ENCODE results near the gene GABRA4.

The GABRA4 gene

GRCh38 chr4:46979283-46979682 lies 14.1 kb downstream of the GABRA4 start:
- DNase-seq (ENCODE audit: low spot score), result no peak

- no peak for DNase-seq (ENCODE audit: low spot score)
These were observed 16.1 kb downstream of the GABRA4 start for GRCh38 chr4:46977245-46977644.

GRCh38 chr4:46975812-46976553 lies 17.4 kb downstream of the GABRA4 start:
- no peak for DNase-seq (ENCODE audit: low spot score)

DNA sequence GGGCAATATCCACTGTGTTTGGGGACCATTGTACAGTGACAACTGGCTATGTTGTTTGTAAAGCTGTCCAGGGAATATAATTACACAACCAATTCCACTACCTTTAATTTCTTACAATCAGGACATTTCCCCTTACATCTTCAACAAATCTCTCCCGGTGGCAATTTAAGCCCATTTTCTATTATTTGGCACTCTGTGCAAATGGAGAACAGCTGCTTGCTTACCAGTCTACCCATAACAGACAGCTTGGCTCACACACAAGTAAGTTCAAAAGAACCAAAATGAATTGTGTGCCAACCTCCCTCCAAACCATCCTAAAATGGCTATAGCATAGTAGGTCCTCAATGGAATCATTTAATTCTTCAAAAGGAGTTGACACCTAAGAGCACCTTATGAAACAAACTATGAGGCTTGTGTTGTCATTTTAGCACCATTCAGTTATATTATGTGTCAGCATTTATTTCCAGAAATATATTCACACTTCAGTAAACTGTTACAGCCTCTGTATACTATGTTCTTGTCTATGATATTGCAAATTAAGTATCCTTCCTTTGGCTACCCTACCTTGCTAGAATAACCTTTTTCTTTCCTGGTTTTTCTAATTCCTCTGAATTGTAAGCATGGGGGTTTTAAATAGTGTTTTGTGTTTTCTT lies 18.4 kb downstream of the GABRA4 start:
- DNase-seq (ENCODE audit: low spot score), result no peak

GRCh38 chr4:46968847-46969246 lies 24.5 kb downstream of the GABRA4 start:
- no peak for DNase-seq (ENCODE audit: low spot score)

- no peak for DNase-seq (ENCODE audit: low spot score)
These were observed 25.8 kb downstream of the GABRA4 start for GRCh38 chr4:46967631-46968030.

GRCh38 chr4:46958742-46959488 lies 34.5 kb downstream of the GABRA4 start:
- DNase-seq (ENCODE audit: low spot score), result no peak

DNA sequence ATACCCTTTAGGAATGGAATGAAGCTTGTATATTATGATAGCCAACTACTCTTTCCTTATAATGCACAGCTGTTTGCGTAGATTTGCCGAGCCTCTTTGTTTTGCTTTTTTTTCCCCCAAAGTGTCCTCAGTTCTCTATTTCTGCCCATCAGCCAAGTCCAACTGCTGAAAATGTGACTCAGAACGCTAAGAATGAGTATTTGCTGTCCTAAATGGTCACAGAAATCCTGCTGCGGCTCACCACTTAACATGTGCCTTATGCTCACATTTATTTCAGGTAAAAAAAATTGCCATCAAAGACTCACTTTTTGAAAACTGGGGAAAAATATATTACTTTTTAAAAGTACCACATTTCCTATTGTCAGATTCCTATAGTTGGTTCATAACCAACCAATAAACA lies 36.9 kb downstream of the GABRA4 start:
- no peak for DNase-seq (ENCODE audit: low spot score)

GRCh38 chr4:46955601-46956000 lies 37.8 kb downstream of the GABRA4 start:
- DNase-seq (ENCODE audit: low spot score), result no peak

GRCh38 chr4:46954643-46955042 lies 38.7 kb downstream of the GABRA4 start:
- DNase-seq (ENCODE audit: low spot score), result no peak

GRCh38 chr4:46953564-46953963 lies 39.8 kb downstream of the GABRA4 start:
- no peak for DNase-seq (ENCODE audit: low spot score)

DNA sequence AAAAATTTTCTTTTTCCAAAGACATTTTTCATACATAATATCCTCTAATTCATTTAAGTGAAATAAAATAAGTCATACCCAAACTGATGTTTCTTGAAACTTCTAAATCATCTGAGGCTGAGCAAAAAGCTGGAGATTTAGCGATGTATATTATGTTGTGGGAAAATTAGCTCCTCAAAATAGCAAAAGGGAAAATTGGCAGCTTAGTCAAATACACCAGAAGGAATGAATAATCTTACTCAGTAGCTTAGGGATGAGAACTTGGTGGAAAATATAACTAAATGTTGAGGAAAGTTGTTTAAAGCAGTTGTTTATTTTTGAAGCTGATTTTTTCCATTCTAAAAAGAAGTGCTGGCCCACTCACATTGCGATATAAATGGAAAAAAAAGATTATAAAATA lies 40.9 kb downstream of the GABRA4 start:
- DNase-seq (ENCODE audit: low spot score), result no peak

- DNase-seq (ENCODE audit: low spot score), result no peak
These were observed 42.6 kb downstream of the GABRA4 start for GRCh38 chr4:46950826-46951225.

DNA sequence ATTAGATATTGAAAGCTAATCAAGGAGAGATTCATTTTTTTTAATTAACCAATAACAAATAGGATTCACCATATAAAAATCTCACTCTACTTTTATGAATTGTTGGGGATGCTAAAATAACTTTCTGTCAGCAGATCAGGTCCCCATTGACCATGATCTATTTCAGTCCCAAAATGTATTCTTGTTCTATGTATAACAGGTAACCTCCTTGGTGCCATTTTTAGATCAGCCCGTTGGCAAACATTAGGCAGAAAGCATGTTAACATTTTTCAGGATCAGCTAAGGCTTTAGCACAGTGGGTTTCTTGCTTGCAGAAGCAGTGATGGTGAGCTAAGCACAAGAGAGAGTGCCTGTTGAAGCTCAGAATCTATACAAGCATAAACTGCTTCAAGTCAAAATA lies 43.6 kb downstream of the GABRA4 start:
- no peak for DNase-seq (ENCODE audit: low spot score)

- DNase-seq (ENCODE audit: low spot score), result no peak
These were observed 45.8 kb downstream of the GABRA4 start for GRCh38 chr4:46947541-46947940.

GRCh38 chr4:46946919-46947536 lies 46.4 kb downstream of the GABRA4 start:
- no peak for DNase-seq (ENCODE audit: low spot score)

DNA sequence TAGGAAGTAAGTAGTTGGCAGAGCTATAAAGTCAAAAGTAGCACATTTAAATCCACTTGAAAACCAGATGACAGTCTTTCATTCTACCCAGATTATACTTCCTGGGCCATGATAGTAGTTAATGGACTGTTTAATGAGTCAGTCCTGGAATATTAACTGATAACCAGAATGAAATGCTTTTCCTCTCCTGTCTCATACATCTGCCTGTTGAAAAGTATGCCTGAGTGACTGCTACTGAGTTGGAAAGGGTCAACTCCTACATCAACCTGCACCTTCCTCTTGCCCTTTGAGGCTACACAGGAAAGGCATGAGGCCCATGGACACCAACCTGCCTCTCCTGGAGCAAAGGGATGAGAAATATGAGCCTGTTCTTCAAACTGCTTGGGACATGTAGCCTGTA lies 48.3 kb downstream of the GABRA4 start:
- no peak for DNase-seq (ENCODE audit: low spot score)

- DNase-seq (ENCODE audit: low spot score), result no peak
These were observed 49.0 kb downstream of the GABRA4 start for GRCh38 chr4:46944345-46944744.

DNA sequence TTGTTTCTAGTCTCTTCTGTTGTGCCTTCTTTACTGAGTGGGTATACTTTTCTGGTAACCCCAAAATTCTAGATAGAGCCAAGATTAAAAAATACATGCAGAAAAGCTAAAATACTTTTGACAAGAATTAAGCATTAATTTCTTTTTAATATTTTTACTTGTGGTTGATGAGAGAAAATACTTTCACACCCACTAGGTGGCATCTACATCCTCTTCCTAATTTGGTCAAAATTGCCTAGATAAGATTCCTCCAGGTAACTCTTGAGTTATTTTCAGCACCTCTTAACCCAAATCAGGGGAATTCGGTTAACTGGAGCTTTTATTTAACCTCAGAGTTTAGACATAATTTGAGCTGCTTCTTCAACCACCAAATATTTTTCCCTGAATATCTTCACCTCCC lies 55.9 kb downstream of the GABRA4 start:
- peak; percentile 24 for DNase-seq (ENCODE audit: low spot score)

GRCh38 chr4:46934726-46935125 lies 58.7 kb downstream of the GABRA4 start:
- no peak for DNase-seq (ENCODE audit: low spot score)

DNA sequence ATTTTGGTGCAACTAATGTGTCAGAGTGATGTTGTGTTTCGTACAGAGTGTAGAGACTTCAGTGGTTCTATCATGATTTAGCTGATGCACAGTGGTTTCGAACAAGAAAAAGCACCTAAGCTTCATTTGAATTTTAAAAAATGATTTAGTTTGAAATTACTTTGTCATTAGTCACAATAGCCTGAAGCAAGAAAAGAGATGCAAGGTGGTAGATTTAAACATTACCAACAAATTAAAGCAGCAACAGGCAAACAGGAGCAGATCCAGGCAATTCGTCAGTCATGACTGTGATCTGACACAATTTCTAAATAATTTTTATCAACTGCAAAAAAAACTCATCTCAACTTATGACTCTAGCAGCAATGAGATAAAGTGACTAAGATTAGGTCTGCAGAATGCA lies 59.7 kb downstream of the GABRA4 start:
- DNase-seq (ENCODE audit: low spot score), result no peak

DNA sequence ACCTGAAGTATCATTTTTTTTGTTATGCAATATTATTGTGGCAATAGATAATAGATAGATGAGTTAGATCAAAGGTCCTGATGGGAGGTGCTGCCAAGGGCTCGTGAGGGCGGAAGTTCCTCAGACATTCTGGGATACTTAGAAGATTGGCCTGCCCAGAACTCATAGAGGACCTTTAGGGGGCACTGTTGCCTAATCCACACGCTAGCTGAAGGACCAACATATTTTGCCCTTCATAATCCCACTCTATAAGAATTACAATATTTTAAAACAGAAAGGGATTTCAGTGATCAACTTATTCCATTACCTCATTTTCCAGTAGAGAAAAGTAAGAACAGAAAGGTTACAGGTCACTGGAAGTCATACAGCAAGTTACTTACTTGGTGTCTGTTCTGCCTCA lies 61.4 kb downstream of the GABRA4 start:
- DNase-seq (ENCODE audit: low spot score), result peak; percentile 38

- DNase-seq (ENCODE audit: low spot score), result no peak
These were observed 62.5 kb downstream of the GABRA4 start for GRCh38 chr4:46930891-46931290.
